GM18867 (cell line): Measurements from ENCODE around the gene MRPL20.
"Not testable (repeated sequence)": the region's sequence is repeated elsewhere in the genome, so short reads cannot be mapped to it uniquely, and the experiment has no call there.

Experiments used
- ATAC-seq: cut with Tn5 transposase; IDR thresholded peaks from one replicate; pipeline ENCODE4 v1.9.1; 2021; ENCODE audit warnings: mild to moderate bottlenecking, moderate library complexity; ENCODE audit not compliant: unreplicated experiment

The MRPL20 gene

GRCh38 chr1:1390675-1391074, 16.4 kb downstream of the MRPL20 start:
- ATAC-seq = no peak

DNA sequence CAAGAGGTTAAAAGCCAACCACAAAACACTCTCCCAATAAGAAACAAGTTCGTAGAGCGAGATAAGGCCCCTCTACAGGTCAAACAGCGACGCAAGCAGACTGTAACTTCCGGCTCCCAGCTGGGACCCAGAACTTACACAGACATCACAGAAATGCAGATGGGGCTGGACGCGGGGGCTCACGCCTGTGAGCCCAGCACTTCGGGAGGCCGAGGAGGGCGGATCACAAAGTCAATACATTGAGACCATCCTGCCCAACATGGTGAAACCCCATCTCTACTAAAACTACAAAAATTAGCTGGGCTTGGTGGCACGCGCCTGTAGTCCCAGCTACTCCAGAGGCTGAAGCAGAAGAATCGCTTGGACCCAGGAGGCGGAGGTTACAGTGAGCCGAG, 19.0 kb downstream of the MRPL20 start:
- no peak for ATAC-seq

DNA sequence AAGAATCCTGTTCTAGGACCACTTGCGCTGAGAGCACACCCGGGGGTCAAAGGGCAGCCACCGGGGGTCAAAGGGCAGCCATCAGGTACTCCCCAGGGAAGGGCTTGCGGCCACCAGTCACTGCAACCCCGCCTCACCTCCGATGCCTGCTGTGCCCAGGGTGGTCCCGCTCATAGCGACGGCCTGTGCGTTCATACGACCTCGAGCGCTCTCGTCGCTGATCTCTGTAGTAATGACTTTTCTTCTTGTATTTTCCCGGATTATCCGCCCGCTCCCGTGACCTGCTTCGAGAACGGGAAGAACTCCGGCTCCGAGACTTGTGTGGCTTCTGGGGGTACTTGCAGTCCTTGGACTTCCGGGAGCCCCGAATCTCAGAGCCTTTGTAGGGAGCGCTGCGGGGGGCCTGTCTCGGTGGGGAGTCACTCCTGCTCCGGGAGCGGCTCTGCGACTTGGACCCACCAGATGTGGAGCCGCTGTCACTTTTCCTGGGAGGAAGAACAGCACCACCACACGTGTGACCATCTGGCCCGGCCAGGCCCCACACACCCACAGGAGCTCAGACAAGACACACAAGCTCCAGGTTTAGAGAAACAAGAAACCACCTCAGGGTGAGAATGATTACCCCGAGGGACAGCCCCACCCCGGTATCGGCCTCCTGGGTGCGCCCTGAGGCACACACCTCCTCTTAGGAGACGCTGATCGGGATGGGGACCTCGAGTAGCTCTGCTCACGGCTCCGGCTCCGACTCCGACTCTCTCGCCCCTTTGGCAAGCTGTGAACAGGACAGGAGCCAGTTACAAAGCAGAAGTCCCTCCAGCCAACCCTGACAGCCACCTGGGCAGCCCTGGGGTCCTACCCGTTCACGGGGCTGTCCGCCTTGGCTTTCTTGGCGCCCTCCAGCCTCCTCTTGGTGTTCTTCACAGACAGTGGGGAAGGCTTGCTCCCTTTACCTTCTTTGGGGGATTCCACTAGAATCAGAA, 19.7 kb downstream of the MRPL20 start:
- no peak for ATAC-seq

DNA sequence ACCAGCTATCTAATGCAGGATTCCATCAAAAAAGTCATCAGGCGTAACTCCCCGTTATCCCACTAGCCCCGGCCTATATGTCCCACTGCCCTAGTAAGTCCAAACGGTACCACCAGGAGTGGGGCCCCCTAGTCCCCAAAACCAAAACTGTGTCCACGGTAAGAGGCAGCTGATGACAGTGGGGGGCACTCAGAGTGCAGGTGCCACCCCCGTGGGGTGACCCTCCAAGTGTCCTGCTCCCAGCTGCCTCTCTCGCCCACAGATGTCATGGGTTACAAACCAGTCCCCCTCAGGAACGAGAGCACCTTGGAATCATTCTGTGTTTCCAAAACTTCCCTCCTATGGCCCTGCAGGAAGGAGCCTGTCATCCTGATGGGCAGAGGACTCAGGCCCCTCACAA, 21.2 kb downstream of the MRPL20 start:
- ATAC-seq = no peak

DNA sequence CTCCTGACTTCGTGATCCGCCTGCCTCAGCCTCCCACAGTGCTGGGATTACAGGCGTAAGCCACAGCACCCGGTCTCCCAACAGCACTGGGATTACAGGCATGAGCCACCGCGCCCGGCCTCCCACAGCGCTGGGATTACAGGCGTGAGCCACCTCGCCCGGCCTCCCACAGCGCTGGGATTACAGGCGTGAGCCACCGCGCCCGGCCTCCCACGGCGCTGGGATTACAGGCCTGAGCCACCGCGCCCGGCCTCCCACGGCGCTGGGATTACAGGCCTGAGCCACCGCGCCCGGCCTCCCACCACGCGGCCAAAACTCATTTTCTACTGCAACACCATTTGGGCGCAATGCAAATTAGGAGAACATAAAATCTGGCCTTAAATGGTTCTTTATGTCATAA, 21.8 kb downstream of the MRPL20 start:
- ATAC-seq = not testable (repeated sequence)

GRCh38 chr1:1381294-1381693, 25.8 kb downstream of the MRPL20 start:
- ATAC-seq = no peak

GRCh38 chr1:1380860-1381259, 26.2 kb downstream of the MRPL20 start:
- no peak for ATAC-seq

DNA sequence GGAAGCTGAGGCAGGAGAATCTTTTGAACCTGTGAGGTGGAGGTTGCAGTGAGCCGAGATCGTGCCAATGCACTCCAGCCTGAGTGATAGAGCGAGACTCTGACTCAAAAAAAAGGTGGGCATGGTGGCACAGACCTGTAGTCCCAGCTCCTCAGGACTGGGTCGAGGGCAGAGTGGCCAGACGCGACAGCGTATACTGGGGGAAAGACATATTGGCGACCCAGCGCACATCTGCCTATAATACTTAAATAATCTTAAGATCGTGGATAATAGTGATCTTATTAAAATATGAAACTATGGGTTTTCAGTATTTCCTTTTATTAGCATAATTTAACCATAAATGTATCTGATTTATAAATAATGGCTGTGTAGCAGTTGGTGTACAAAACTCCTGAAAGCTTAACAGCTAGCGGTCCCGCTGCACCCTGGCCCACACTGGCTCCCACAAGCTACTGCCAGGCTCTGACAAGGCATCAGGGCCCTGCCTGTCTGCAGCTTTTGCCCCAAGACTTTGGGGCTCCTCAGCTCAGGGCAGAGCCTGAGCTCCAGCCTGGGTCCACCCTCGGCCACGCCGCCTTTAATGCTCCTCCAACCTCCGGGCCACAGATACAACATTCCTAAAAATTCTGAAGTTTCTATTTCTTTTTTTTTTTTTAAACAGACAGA, 29.4 kb downstream of the MRPL20 start:
- no peak for ATAC-seq

GRCh38 chr1:1376551-1377226, 30.4 kb downstream of the MRPL20 start:
- no peak for ATAC-seq

DNA sequence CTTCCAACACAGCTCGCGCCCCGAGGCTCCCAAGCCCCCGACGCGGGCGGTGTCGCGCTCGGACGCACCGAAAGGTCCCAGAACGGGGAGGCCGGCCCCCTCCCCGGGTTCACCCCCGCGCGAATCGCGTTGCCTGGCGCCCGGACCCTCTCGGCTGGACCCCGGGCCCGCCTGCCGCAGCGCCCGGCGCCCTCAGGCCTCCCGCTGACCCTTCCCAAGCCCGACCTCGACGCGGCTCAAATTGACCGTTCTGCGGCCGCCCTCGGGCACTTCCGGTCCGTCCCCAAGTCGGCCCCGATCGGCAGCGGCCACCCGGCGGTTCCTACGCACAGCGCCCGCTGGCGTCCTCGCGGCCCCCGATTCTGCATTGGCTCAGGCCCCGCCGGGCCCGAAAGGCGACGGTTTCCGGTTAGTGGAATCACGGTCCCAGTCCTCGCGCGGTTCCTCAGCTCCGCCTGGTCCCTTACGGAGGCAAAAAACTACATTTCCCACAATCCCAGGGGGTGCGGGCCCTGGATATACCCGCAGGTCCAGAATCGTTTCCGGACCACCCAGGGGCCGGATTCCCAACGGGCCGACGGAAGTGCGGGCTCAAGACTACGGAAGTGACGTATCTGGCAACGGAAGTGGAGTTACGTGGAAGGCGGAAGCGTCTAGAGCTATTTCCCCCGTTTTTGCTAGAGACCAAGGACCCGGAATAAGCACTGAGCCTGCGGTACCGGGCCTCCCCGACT, 32.0 kb downstream of the MRPL20 start, which contains the start of gene AURKAIP1:
AURKAIP1 (minus strand) TSS at position 279 of the 734 bp plus-strand sequence. CDS start 451 bp downstream, outside the sequence.
- ATAC-seq = peak; percentile 82

GRCh38 chr1:1374589-1374928, 32.5 kb downstream of the MRPL20 start:
- no peak for ATAC-seq

DNA sequence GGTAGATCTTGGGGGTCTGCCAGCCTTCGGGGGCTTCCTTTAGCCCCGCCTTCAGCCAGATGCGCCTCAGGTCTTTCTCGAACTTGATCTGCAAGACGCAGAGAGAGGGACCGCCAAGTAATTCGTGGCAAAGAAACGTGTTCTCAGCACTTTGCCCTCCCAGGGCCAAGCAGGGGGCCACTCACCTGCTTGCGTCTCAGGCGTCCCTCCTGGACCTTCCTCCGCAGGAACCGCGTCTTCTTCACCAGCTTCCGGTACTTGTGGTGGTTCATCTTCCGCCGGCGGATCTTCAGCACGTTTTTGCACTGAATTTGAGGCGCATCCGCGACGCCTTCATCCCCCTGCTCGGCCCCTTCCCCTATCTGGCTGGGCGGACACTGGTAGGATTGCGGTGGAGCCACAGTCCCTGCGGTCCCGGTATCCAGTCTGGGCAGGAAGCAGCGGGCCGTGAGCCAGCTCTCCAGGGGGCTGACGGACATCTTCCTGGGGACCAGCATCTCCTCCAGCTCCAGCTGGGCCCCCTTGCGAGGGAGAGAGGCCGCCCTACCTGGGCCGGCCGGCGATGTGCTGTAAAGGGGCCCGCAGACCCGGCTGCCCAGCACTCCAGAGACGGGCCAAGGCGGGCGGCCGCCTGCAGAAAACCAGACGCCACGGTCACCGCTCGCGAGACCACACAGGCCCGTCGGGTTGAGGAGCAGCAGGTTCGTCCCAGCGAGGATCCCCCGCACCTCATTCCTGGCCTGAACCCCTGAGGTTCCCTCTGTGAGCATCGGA, 33.1 kb downstream of the MRPL20 start:
- ATAC-seq = no peak

- no peak for ATAC-seq
Observed at GRCh38 chr1:1373051-1373814, 33.9 kb downstream of the MRPL20 start.

DNA sequence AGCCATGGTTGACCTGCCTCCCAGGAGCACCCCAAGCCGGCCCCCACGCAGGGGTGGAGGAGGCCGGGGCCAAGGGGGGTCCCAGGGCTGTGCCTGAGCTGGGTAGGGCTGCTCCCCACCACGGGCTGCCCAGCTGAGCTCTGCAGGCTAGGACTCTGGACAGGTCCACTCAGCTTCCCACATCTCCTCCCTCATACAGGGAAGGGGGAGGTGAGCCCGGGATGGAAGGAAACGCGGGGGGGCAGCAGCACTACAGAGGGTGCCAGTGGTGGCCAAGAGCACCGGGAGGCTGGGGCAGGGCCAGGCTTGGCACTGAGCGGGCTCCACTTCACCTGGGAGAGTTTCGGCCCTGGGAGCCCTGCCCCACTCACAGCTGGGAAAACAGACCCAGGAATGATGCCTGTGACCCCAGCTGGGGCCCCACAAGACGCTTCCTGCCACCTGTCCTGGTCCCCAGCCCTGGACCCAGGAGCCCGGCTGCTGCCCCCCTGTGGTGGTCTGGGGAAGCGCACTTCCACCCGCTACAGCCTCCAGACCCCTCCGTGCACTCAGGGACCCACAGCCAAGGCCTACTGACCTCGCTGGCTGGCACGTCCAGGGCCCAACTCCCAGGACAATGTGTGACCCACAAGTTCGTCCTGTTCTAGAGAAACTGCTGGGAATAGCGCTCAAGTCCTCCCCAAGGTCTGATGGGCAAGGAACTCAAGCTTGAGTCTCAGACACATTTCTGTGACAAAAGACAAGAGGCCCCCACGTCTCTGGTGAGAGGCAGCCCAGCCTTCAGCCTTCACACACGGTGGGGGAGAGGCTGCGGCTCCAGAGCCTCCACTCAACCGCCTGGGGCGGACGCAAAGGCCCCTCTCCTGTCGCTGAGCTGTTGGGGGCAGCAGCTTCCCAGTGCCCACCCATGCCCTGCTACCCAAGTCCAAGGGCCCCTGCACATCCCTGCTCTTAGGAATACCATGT, 35.1 kb downstream of the MRPL20 start:
- ATAC-seq = no peak

GRCh38 chr1:1371364-1371745, 35.7 kb downstream of the MRPL20 start:
- no peak for ATAC-seq

GRCh38 chr1:1370771-1371300, 36.3 kb downstream of the MRPL20 start:
- ATAC-seq = no peak

- ATAC-seq = not testable (repeated sequence)
Observed at GRCh38 chr1:1370094-1370493, 37.0 kb downstream of the MRPL20 start.

- ATAC-seq = no peak
Observed at GRCh38 chr1:1367315-1367714, 39.8 kb downstream of the MRPL20 start.
